Measurements from ENCODE around the gene ADH1A. TPM values are rescaled to one million over a fixed set of nuclear protein-coding genes. Genes with fewer than 3 reads are reported as not detected.

The ADH1A gene
- total and polyA plus RNA-seq, 2 of the 13 experiments (the other 11 are each of a cell fraction or from before 2014, with no cell fraction given) = 0.13 TPM; not detected in 1

- Histone ChIP-seq H3K4me1 (ENCODE audit: insufficient read depth, low read length) (no peaks in the 10 kb centered on the region), H3K9me3 (ENCODE audit: low read length) (no peaks in the 10 kb centered on the region), H3K36me3 (replicated peaks in 1 of 2; ENCODE audit: control insufficient read depth in 1 of 2, insufficient read depth in 2 of 2, low read length in 2 of 2) (no peaks in the 10 kb centered on the region), H3K4me3 (replicated peaks in 1 of 3; ENCODE audit: insufficient read depth in 1 of 3, low read depth in 2 of 3, low read length in 3 of 3) (no peak overlapping the region), H2AFZ (ENCODE audit: low read length) (no peak overlapping the region), H3K27me3 (ENCODE audit: control insufficient read depth in 1 of 2, insufficient read depth in 2 of 2, low read length in 2 of 2) (no peaks in the 10 kb centered on the region), H3K27ac (ENCODE audit: extremely low read length, insufficient read depth, low read length) (no peak overlapping the region), H3K79me2 (ENCODE audit: insufficient read depth, low read length) (no peaks in the 10 kb centered on the region), H4K20me1 (ENCODE audit: insufficient read depth, low read length) (no peaks in the 10 kb centered on the region), H3K9ac (ENCODE audit: insufficient read depth, low read depth, low read length) (no peak overlapping the region), H3K4me2 (ENCODE audit: low read depth, low read length) (no peak overlapping the region)
- no TSS peak for BruUV-seq (replicated peaks)
- intact Hi-C loops (cut with micrococcal nuclease; ENCODE audit: unreplicated experiment) = no loop called here
- no peak for FAIRE-seq
- in situ Hi-C loops (cut with HindIII; ENCODE audit: extremely low pct_ligation_motif_present, low pct_unique_long_range_greater_than_20kb) = no loop called here
- POLR2A ChIA-PET = no interaction called here
- WGBS (ENCODE audit: low lambda C conversion rate) = 93% methylated on average over 2 of the region's 2 CpGs
- CTCF ChIA-PET (ENCODE audit: low intra/inter-chr PET ratio, low total read pairs) = no interaction called here
- no peak for DNase-seq (ENCODE audit: low spot score)
- ATAC-seq = no peak
- no peak for TF ChIP-seq TFDP2 (CRISPR knock-in tag; IDR thresholded peaks at IDR 0.05)
- no peak for TF ChIP-seq ZNF431 (CRISPR knock-in tag; IDR thresholded peaks at IDR 0.05; ENCODE audit: borderline replicate concordance, low read depth)
- no peak for TF ChIP-seq ZNF557 (CRISPR knock-in tag; IDR thresholded peaks at IDR 0.05)
- TF ChIP-seq NFIB (CRISPR knock-in tag; IDR thresholded peaks at IDR 0.05; ENCODE audit: borderline replicate concordance) = no peak
- TF ChIP-seq FOSL2 (CRISPR knock-in tag; IDR thresholded peaks at IDR 0.05) = no peak
- no peak for TF ChIP-seq ZNF563 (CRISPR knock-in tag; IDR thresholded peaks at IDR 0.05)
- no peak for TF ChIP-seq ZNF276 (CRISPR knock-in tag; IDR thresholded peaks at IDR 0.05; ENCODE audit: low read depth)
- TF ChIP-seq E2F2 (CRISPR knock-in tag; IDR thresholded peaks at IDR 0.05; ENCODE audit: borderline replicate concordance) = no peak
- TF ChIP-seq ZNF740 (CRISPR knock-in tag; IDR thresholded peaks at IDR 0.05) = no peak
- no peak for TF ChIP-seq ZNF33A (CRISPR knock-in tag; IDR thresholded peaks at IDR 0.05; ENCODE audit: borderline replicate concordance)
- TF ChIP-seq NPAS2 (CRISPR knock-in tag; IDR thresholded peaks at IDR 0.05; ENCODE audit: borderline replicate concordance) = no peak
- no peak for TF ChIP-seq MIER2 (CRISPR knock-in tag; IDR thresholded peaks at IDR 0.05)
- no peak for TF ChIP-seq STAT6 (CRISPR knock-in tag; IDR thresholded peaks at IDR 0.05; ENCODE audit: borderline replicate concordance)
- no peak for TF ChIP-seq MAX (IDR thresholded peaks at IDR 0.05)
Observed at GRCh38 chr4:99276417-99276816, 14.4 kb downstream of the ADH1A start.

Data from HepG2 (cell line).